Erythroblast (primary cell): ENCODE measurements around the gene HECW1.

Source experiments
- GATA1 ChIP-seq: IDR thresholded peaks from 2 replicates; pipeline ENCODE4 v1.6.1; 2011; ENCODE audit warnings: low read depth, mild to moderate bottlenecking, control low read depth, low read length, moderate library complexity
- POLR2A ChIP-seq: IDR thresholded peaks from 2 replicates; pipeline ENCODE4 v1.6.1; 2011; ENCODE audit warnings: mild to moderate bottlenecking, low read length

DNA sequence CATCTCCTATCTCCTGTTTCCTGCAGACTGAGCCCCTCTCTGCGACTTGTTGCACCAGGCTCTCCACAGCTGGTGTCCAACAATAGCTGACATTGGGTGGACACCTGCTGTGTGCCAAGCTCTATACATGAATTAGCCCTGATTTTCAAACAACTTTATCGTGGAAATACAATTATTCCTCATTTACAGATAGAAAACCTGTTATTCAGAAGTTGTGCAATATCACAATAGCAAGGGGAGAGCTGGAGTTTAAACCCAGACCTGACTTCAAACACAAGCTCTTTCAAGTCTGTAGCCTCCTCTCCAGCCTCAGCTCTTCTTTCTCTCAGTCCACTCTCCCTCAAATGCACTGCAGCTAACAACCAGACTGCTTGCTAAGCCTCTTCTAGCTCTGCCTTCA is 168.8 kb downstream of the HECW1 start:
- TF ChIP-seq POLR2A (no peak), GATA1 (no peak)
